ENCODE data around the gene ACO1. TPM values are rescaled to one million over a fixed set of nuclear protein-coding genes. Genes with fewer than 3 reads are reported as not detected.

Gene ACO1
- total RNA-seq, 2 donors from 2014 or later, result 48.8 to 51.1 TPM

- Histone ChIP-seq H3K4me3 (no peak overlapping the region), H3K27ac (no peak overlapping the region), H3K27me3 (no peaks in the 10 kb centered on the region), H3K36me3 (replicated peaks in 1 of 2; ENCODE audit: insufficient read depth in 1 of 2, low read depth in 2 of 2) (peaks cover 0 to 10% of the 10 kb centered on the region in 2 donors), H3K4me1 (no peaks in the 10 kb centered on the region), H3K9me3 (no peaks in the 10 kb centered on the region)
- ATAC-seq (no peak), DNase-seq (no peak)
- 80 to 90% methylated on average over 2 of the region's 2 CpGs for WGBS, 2 donors
- TF ChIP-seq POLR2A (IDR thresholded peaks at IDR 0.05), result no peak
- TF ChIP-seq, protein P1, sequence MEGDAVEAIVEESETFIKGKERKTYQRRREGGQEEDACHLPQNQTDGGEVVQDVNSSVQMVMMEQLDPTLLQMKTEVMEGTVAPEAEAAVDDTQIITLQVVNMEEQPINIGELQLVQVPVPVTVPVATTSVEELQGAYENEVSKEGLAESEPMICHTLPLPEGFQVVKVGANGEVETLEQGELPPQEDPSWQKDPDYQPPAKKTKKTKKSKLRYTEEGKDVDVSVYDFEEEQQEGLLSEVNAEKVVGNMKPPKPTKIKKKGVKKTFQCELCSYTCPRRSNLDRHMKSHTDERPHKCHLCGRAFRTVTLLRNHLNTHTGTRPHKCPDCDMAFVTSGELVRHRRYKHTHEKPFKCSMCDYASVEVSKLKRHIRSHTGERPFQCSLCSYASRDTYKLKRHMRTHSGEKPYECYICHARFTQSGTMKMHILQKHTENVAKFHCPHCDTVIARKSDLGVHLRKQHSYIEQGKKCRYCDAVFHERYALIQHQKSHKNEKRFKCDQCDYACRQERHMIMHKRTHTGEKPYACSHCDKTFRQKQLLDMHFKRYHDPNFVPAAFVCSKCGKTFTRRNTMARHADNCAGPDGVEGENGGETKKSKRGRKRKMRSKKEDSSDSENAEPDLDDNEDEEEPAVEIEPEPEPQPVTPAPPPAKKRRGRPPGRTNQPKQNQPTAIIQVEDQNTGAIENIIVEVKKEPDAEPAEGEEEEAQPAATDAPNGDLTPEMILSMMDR (IDR thresholded peaks at IDR 0.05), result no peak
- intact Hi-C loops (cut with DNase I), result no loop called here
Observed at GRCh38 chr9:32500768-32501167, 116.3 kb downstream of the ACO1 start.

GRCh38 chr9:32501868-32502267, 117.4 kb downstream of the ACO1 start:
- no peak overlapping the region for H3K27ac ChIP-seq
- no peaks in the 10 kb centered on the region for H3K27me3 ChIP-seq
- 78 to 80% methylated on average over 1 of the region's 1 CpG for WGBS, 2 donors
- TF ChIP-seq, protein P1 (IDR thresholded peaks at IDR 0.05), result no peak
- TF ChIP-seq POLR2A (IDR thresholded peaks at IDR 0.05), result no peak
- H3K4me1 ChIP-seq, result no peaks in the 10 kb centered on the region
- ATAC-seq (no peak), DNase-seq (no peak)
- intact Hi-C loops (cut with DNase I), result no loop called here
- no peaks in the 10 kb centered on the region for H3K9me3 ChIP-seq
- no peak overlapping the region for H3K4me3 ChIP-seq
- peaks cover 0 to 7% of the 10 kb centered on the region in 2 donors for H3K36me3 ChIP-seq (replicated peaks in 1 of 2; ENCODE audit: insufficient read depth in 1 of 2, low read depth in 2 of 2)

DNA sequence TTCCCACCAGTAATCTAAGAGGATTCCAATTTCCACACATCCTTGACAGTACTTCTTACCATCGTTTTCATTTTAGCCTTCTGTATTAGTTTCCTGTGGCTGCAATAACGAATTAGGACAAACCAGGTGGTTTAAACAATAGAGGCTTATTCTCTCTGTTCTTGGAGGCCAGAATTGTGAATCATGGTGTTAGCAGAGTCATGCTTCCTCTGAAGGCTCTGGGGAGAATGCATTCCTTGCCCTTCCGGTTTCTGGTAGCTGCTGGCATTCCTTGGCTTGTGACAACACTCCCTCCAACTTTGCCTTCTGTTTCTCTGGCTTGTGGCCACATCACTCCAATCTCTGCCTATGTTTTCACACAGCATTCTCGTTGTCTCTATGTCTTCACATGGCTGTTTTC, 118.0 kb downstream of the ACO1 start:
- H3K36me3 ChIP-seq (replicated peaks in 1 of 2; ENCODE audit: insufficient read depth in 1 of 2, low read depth in 2 of 2), result peaks cover 0 to 4% of the 10 kb centered on the region in 2 donors
- H3K4me1 ChIP-seq, result no peaks in the 10 kb centered on the region
- ATAC-seq (no peak), DNase-seq (no peak)
- no peak for TF ChIP-seq POLR2A (IDR thresholded peaks at IDR 0.05)
- TF ChIP-seq, protein P1 (IDR thresholded peaks at IDR 0.05), result no peak
- intact Hi-C loops (cut with DNase I), result no loop called here
- H3K27me3 ChIP-seq, result no peaks in the 10 kb centered on the region
- H3K27ac ChIP-seq, result no peak overlapping the region
- H3K9me3 ChIP-seq, result no peaks in the 10 kb centered on the region
- no peak overlapping the region for H3K4me3 ChIP-seq
- 73 to 75% methylated on average over 4 of the region's 4 CpGs for WGBS, 2 donors

DNA sequence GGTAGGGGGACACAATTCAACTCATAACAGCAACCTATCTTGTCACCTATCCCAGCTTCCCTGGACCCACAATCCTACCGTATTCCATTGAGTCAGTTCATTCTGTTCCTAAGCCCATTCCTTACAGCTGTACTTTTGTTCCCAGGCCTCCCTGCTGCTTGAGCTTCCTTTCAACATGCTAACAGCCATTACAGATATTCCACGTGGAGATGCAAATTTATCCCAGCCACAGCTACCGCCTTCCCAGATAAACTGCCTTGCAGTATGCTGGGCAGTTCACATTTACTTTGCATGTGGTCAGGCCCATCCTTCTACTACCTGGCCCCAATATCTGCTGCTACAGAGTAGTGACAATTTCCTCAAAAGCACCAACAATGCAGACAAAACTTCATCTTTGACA, 118.6 kb downstream of the ACO1 start:
- DNase-seq (no peak), ATAC-seq (no peak)
- H3K4me1 ChIP-seq, result no peaks in the 10 kb centered on the region
- TF ChIP-seq, protein P1 (IDR thresholded peaks at IDR 0.05), result no peak
- TF ChIP-seq POLR2A (IDR thresholded peaks at IDR 0.05), result no peak
- no peaks in the 10 kb centered on the region for H3K27me3 ChIP-seq
- intact Hi-C loops (cut with DNase I), result no loop called here
- H3K4me3 ChIP-seq, result no peak overlapping the region
- peaks cover 0 to 2% of the 10 kb centered on the region in 2 donors for H3K36me3 ChIP-seq (replicated peaks in 1 of 2; ENCODE audit: insufficient read depth in 1 of 2, low read depth in 2 of 2)
- 92 to 93% methylated on average over 3 of the region's 3 CpGs for WGBS, 2 donors
- H3K9me3 ChIP-seq, result no peaks in the 10 kb centered on the region
- no peak overlapping the region for H3K27ac ChIP-seq

Other genes with a start within 250 kb of the ACO1 start
- 1 to 10 TPM; 2.6 to 6.5 TPM for gene RIGI, start 141.6 kb downstream of the ACO1 start, total RNA-seq
- under 1 TPM in 1 of 2 donors, not detected in 1; 0.52 TPM for gene SMIM27, start 167.7 kb downstream of the ACO1 start, total RNA-seq
- gene TOPORS, start 167.9 kb downstream of the ACO1 start, total RNA-seq, result 10 to 100 TPM in 1 of 2 donors, 1 to 10 TPM in 1; 9.9 to 12.2 TPM
- 1 to 10 TPM; 6.9 to 7.5 TPM for gene NDUFB6, start 188.5 kb downstream of the ACO1 start, total RNA-seq